WI38 (cell line): ENCODE data around the gene FMN2.

Source experiments
- H3K4me3 ChIP-seq: 2 replicates; pipeline ENCODE4 v1.5.1; 2011; ENCODE audit warnings: low read depth, mild to moderate bottlenecking, control low read depth, low read length
- CTCF ChIP-seq: IDR thresholded peaks from 2 replicates; pipeline ENCODE4 v1.5.1; 2012; ENCODE audit warnings: low read depth, mild to moderate bottlenecking, control low read depth, low read length

FMN2 gene

GRCh38 chr1:240068961-240069360, 22.7 kb upstream of the FMN2 start:
- no peak overlapping the region for H3K4me3 ChIP-seq
- TF ChIP-seq CTCF: no peak

GRCh38 chr1:240070188-240070587, 21.5 kb upstream of the FMN2 start:
- no peak overlapping the region for H3K4me3 ChIP-seq
- no peak for TF ChIP-seq CTCF

DNA sequence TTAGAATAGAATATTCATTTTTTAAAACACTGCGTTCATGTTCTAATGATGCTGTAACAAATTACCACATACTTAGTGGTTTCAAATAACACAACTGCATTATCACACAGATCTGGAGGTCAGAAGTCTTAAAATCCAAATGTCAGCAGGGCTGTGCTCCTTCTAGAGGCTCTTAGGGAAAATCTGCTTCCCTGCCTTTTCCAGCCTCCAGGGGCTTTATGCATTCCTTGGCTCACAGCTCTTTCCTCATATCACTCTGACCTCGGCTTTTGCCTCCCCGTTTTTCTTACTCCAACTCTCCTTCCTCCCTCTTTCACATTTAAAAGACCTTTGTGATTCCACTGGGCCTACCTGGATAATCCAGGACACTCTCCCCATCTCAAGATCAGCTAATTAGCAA, 18.6 kb upstream of the FMN2 start:
- TF ChIP-seq CTCF: no peak
- no peak overlapping the region for H3K4me3 ChIP-seq

GRCh38 chr1:240074422-240074821, 17.3 kb upstream of the FMN2 start:
- TF ChIP-seq CTCF: no peak
- no peak overlapping the region for H3K4me3 ChIP-seq

DNA sequence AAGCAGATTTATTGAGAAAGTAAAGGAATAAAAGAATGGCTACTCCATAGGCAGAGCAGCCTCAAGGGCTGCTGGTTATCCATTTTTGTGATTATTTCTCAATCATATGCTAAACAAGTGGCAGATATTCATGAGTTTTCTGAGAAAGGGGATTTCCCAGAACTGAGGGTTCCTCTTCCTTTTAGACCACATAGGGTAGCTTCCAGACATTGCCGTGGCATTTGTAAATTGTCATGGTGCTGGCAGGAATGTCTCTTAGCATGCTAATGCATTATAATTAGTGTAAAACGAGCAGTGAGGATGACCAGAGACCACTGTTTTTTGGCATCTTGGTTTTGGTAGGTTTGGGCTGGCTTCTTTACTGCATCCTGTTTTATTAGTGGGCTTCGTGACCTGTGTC, 16.8 kb upstream of the FMN2 start:
- no peak overlapping the region for H3K4me3 ChIP-seq
- TF ChIP-seq CTCF: no peak

- no peak for TF ChIP-seq CTCF
- no peak overlapping the region for H3K4me3 ChIP-seq
Measured at GRCh38 chr1:240084337-240084736, 7.3 kb upstream of the FMN2 start.

- no peak for TF ChIP-seq CTCF
- H3K4me3 ChIP-seq: no peak overlapping the region
Measured at GRCh38 chr1:240084749-240085148, 6.9 kb upstream of the FMN2 start.
